HG03558 (cell line): ENCODE results near the gene HTR6.
"Not testable (repeated sequence)": the region's sequence is repeated elsewhere in the genome, so short reads cannot be mapped to it uniquely, and the experiment has no call there.

Experiments
- ATAC-seq: cut with Tn5 transposase; IDR thresholded peaks from one replicate; pipeline ENCODE4 v1.9.1; 2021; ENCODE audit warnings: moderate number of reproducible peaks; ENCODE audit not compliant: unreplicated experiment; ENCODE audit errors: extremely low read depth

HTR6 gene

GRCh38 chr1:19664453-19665185 lies at the start of gene HTR6:
TSS of gene HTR6 (plus strand) at chr1:19664875. CDS start at chr1:19665754, 879 bp downstream.
- no peak for ATAC-seq

GRCh38 chr1:19615438-19615837 lies 49.2 kb upstream of the HTR6 start:
- no peak for ATAC-seq

GRCh38 chr1:19616489-19616888 lies 48.2 kb upstream of the HTR6 start:
- ATAC-seq = no peak

GRCh38 chr1:19617376-19617775 lies 47.3 kb upstream of the HTR6 start:
- no peak for ATAC-seq

GRCh38 chr1:19618428-19618827 lies 46.2 kb upstream of the HTR6 start:
- no peak for ATAC-seq

GRCh38 chr1:19619697-19620384 lies 44.8 kb upstream of the HTR6 start:
- ATAC-seq = no peak

- no peak for ATAC-seq
Measured at GRCh38 chr1:19620786-19621185, 43.9 kb upstream of the HTR6 start.

GRCh38 chr1:19621274-19621950 lies 43.3 kb upstream of the HTR6 start:
- no peak for ATAC-seq

GRCh38 chr1:19622204-19622603 lies 42.5 kb upstream of the HTR6 start:
- ATAC-seq = no peak

- ATAC-seq = no peak
Measured at GRCh38 chr1:19623523-19623922, 41.2 kb upstream of the HTR6 start.

- no peak for ATAC-seq
Measured at GRCh38 chr1:19625291-19625937, 39.3 kb upstream of the HTR6 start.

GRCh38 chr1:19628879-19629278 lies 35.8 kb upstream of the HTR6 start:
- no peak for ATAC-seq

- ATAC-seq = no peak
Measured at GRCh38 chr1:19629357-19629756, 35.3 kb upstream of the HTR6 start.

GRCh38 chr1:19630192-19630591 lies 34.5 kb upstream of the HTR6 start:
- not testable (repeated sequence) for ATAC-seq

GRCh38 chr1:19630720-19631395 lies 33.8 kb upstream of the HTR6 start:
- no peak for ATAC-seq

GRCh38 chr1:19632211-19632610 lies 32.5 kb upstream of the HTR6 start:
- ATAC-seq = no peak

- ATAC-seq = no peak
Measured at GRCh38 chr1:19633106-19633505, 31.6 kb upstream of the HTR6 start.

- ATAC-seq = not testable (repeated sequence)
Measured at GRCh38 chr1:19635064-19635463, 29.6 kb upstream of the HTR6 start.

- ATAC-seq = no peak
Measured at GRCh38 chr1:19635646-19636045, 29.0 kb upstream of the HTR6 start.

GRCh38 chr1:19636065-19636464 lies 28.6 kb upstream of the HTR6 start:
- ATAC-seq = no peak
